HG03064 (cell line): ENCODE results near the gene ZBTB33.

Experiments used
- ATAC-seq: cut with Tn5 transposase; IDR thresholded peaks from one replicate; pipeline ENCODE4 v1.9.1; 2021; ENCODE audit warnings: low read depth; ENCODE audit not compliant: unreplicated experiment

ZBTB33 gene

GRCh38 chrX:120302434-120302833 lies 51.8 kb downstream of the ZBTB33 start:
- peak; percentile 94 for ATAC-seq

- ATAC-seq = no peak
Measured at GRCh38 chrX:120304256-120304655, 53.6 kb downstream of the ZBTB33 start.

- no peak for ATAC-seq
Measured at GRCh38 chrX:120305531-120306141, 55.0 kb downstream of the ZBTB33 start.

GRCh38 chrX:120306630-120307029 lies 56.0 kb downstream of the ZBTB33 start:
- no peak for ATAC-seq
